HCT116 (cell line): ENCODE results near the gene KDELR1. TPM values are rescaled to one million over a fixed set of nuclear protein-coding genes. Genes with fewer than 3 reads are reported as not detected.

ENCODE experiments used
- ATAC-seq: fragments of 200-7000 bp; cut with Tn5 transposase; 2 replicates; pipeline ENCODE4 v1.9.1; 2020; ENCODE audit warnings: mild to moderate bottlenecking, moderate library complexity
- BruUV-seq: library from RNA; stranded (reverse); fragments of 400-500 nt; replicated peaks from 2 replicates; lab custom pipeline; 2021; lab: Mats Ljungman, UMichigan
- CTCF ChIA-PET: fragments of 300-600 bp; sonication (Branson Sonifier 250); formaldehyde crosslinking; loops from one replicate; lab custom pipeline; 2021; ENCODE audit warnings: antibody characterized with exemption; lab: Charles Lee
- POLR2A ChIA-PET: fragments of 300-600, 350-600 bp; sonication (Branson Sonifier 250); formaldehyde crosslinking; loops from one replicate; lab custom pipeline; 2021; ENCODE audit warnings: antibody characterized with exemption; lab: Charles Lee
- RAD21 ChIA-PET, 2 experiments: fragments of 300-600 bp; sonication (Branson Sonifier 250); formaldehyde crosslinking; loops; one replicate each; lab custom pipeline; 2023; ENCODE audit warnings: low total read pairs in 2 of 2; ENCODE audit not compliant: uncharacterized antibody in 2 of 2, unreplicated experiment in 2 of 2, low non-redundant PET in 1 of 2; lab: Charles Lee
- DNase-seq: peaks from one replicate; pipeline ENCODE4 v3.0.0-alpha.2; 2010; ENCODE audit warnings: low read depth, low spot score
- H2AFZ ChIP-seq: fragments of 200-600 bp; shearing (Covaris generic), sonication (generic); 2 replicates; pipeline ENCODE4 v1.6.1; 2017; ENCODE audit warnings: low read depth, mixed run types, mixed read lengths, antibody characterized with exemption, low read length; ENCODE audit not compliant: poor library complexity, severe bottlenecking
- H3K27ac ChIP-seq: 2 replicates; pipeline ENCODE4 v1.5.1; 2012; ENCODE audit warnings: low read depth, low read length
- H3K27me3 ChIP-seq: fragments of 200-600 bp; sonication (generic); 2 replicates; pipeline ENCODE4 v1.6.1; 2016; ENCODE audit warnings: mixed run types, low read length, mixed read lengths; ENCODE audit not compliant: insufficient read depth
- H3K36me3 ChIP-seq, 2 experiments: fragments of 200-500 bp in 1 of 2; fragments of 200-600 bp in 1 of 2; sonication (Bioruptor generic) in 1 of 2; sonication (generic) in 1 of 2; 2 replicates each; pipeline versions ENCODE4 v1.5.1 to v1.6.1; 2014 to 2016; ENCODE audit warnings: low read length in 2 of 2, inconsistent platforms in 1 of 2, mixed read lengths in 1 of 2, mixed run types in 1 of 2; ENCODE audit not compliant: insufficient read depth in 2 of 2, control insufficient read depth in 1 of 2
- H3K4me1 ChIP-seq, 2 experiments: fragments of 200-600 bp in 1 of 2; sonication (generic) in 1 of 2; 2 replicates each; pipeline versions ENCODE4 v1.5.1 to v1.6.1; 2012 to 2017; ENCODE audit warnings: low read length in 2 of 2, inconsistent platforms in 1 of 2, mild to moderate bottlenecking in 1 of 2, mixed read lengths in 1 of 2, mixed run types in 1 of 2, moderate library complexity in 1 of 2; ENCODE audit not compliant: insufficient read depth in 2 of 2, control insufficient read depth in 1 of 2
- H3K4me2 ChIP-seq: fragments of 200-600 bp; sonication (generic); 2 replicates; pipeline ENCODE4 v1.6.1; 2017; ENCODE audit warnings: mixed run types, low read length, mixed read lengths
- H3K4me3 ChIP-seq, 2 experiments: fragments of 200-600 bp in 1 of 2; sonication (generic) in 1 of 2; replicated peaks in 1 of 2; 2 replicates each; pipeline ENCODE4 v1.5.1; 2011 to 2016; ENCODE audit warnings: low read length in 2 of 2, control low read depth in 1 of 2, low read depth in 1 of 2, mild to moderate bottlenecking in 1 of 2, mixed read lengths in 1 of 2, mixed run types in 1 of 2
- H3K79me2 ChIP-seq: fragments of 200-600 bp; sonication (generic); 2 replicates; pipeline ENCODE4 v1.6.1; 2017; ENCODE audit warnings: mild to moderate bottlenecking, mixed run types, low read length, moderate library complexity, mixed read lengths; ENCODE audit not compliant: insufficient read depth
- H3K9ac ChIP-seq: fragments of 200-600 bp; sonication (generic); 2 replicates; pipeline ENCODE4 v1.6.1; 2016; ENCODE audit warnings: low read length, mixed read lengths
- H3K9me2 ChIP-seq: fragments of 200-600 bp; sonication (generic), shearing (Covaris generic); 2 replicates; pipeline ENCODE4 v1.6.1; 2017; ENCODE audit warnings: mixed run types, mild to moderate bottlenecking, moderate library complexity; ENCODE audit not compliant: insufficient read depth
- H3K9me3 ChIP-seq, 2 experiments: fragments of 200-500 bp in 1 of 2; fragments of 200-600 bp in 1 of 2; sonication (Bioruptor generic) in 1 of 2; sonication (generic) in 1 of 2; 2 replicates each; pipeline ENCODE4 v1.6.1; 2014 to 2017; ENCODE audit warnings: low read length in 2 of 2, mixed read lengths in 2 of 2, inconsistent platforms in 1 of 2, low read depth in 1 of 2, mild to moderate bottlenecking in 1 of 2, mixed run types in 1 of 2, moderate library complexity in 1 of 2; ENCODE audit not compliant: control insufficient read depth in 1 of 2, insufficient read depth in 1 of 2
- H4K20me1 ChIP-seq: fragments of 200-600 bp; sonication (generic), shearing (Covaris generic); 2 replicates; pipeline ENCODE4 v1.6.1; 2017; ENCODE audit warnings: mixed run types, mild to moderate bottlenecking, moderate library complexity; ENCODE audit not compliant: insufficient read depth
- CBX3 ChIP-seq: IDR thresholded peaks from 2 replicates; pipeline ENCODE4 v1.6.1; 2012; ENCODE audit warnings: low read depth
- ELF1 ChIP-seq: IDR thresholded peaks from 2 replicates; pipeline ENCODE4 v1.6.1; 2012; ENCODE audit warnings: low read depth, borderline replicate concordance
- EZH2 ChIP-seq: fragments of 200-600 bp; sonication (generic); IDR thresholded peaks from 2 replicates; pipeline ENCODE4 v1.6.1; 2017; ENCODE audit warnings: antibody characterized with exemption, mixed run types
- EZH2phosphoT487 ChIP-seq: fragments of 200-600 bp; IDR thresholded peaks from 2 replicates; pipeline ENCODE4 v1.6.1; 2018; ENCODE audit warnings: antibody characterized with exemption, borderline replicate concordance
- FOSL1 ChIP-seq: IDR thresholded peaks from 2 replicates; pipeline ENCODE4 v1.6.1; 2012; ENCODE audit warnings: low read depth
- JUND ChIP-seq: IDR thresholded peaks from 2 replicates; pipeline ENCODE4 v1.6.1; 2012
- POLR2A ChIP-seq: IDR thresholded peaks from 2 replicates; pipeline ENCODE4 v1.7.0; 2011; ENCODE audit warnings: borderline replicate concordance; ENCODE audit not compliant: insufficient read depth, insufficient read length; ENCODE audit errors: extremely low read depth
- POLR2AphosphoS5 ChIP-seq: IDR thresholded peaks from 2 replicates; pipeline ENCODE4 v1.6.1; 2011; ENCODE audit warnings: mild to moderate bottlenecking, low read depth, low read length, moderate library complexity
- RAD21 ChIP-seq: IDR thresholded peaks from 2 replicates; pipeline ENCODE4 v1.6.1; 2012; ENCODE audit warnings: low read depth, mild to moderate bottlenecking
- SP1 ChIP-seq: IDR thresholded peaks from 2 replicates; pipeline ENCODE4 v1.6.1; 2012; ENCODE audit warnings: low read depth
- SRF ChIP-seq: IDR thresholded peaks from 2 replicates; pipeline ENCODE4 v1.6.1; 2012; ENCODE audit warnings: low read depth
- TCF7L2 ChIP-seq: IDR thresholded peaks from 2 replicates; pipeline ENCODE4 v1.7.0; 2011; ENCODE audit warnings: borderline replicate concordance, inconsistent platforms; ENCODE audit not compliant: insufficient read depth, insufficient read length; ENCODE audit errors: extremely low read depth
- ZNF274 ChIP-seq: fragments of 200-500 bp; sonication (Bioruptor generic); IDR thresholded peaks from 2 replicates; pipeline ENCODE4 v1.6.1; 2014; ENCODE audit warnings: mild to moderate bottlenecking, low read depth, low read length, inconsistent platforms
- intact Hi-C: fragments of 100-400 bp; cut with micrococcal nuclease; formaldehyde crosslinking; loops from 2 replicates; pipeline ENCODE4 v1.10.0; 2022
- total RNA-seq: library from RNA; stranded (reverse); gene quantifications from one replicate; pipeline ENCODE4 v1.2.1, GENCODE V29; 2021; ENCODE audit not compliant: unreplicated experiment
- TF ChIP-seq, protein P1 (sequence below): IDR thresholded peaks from 2 replicates; pipeline ENCODE4 v1.6.1; 2012; ENCODE audit warnings: low read depth
- TF ChIP-seq, protein P2 (sequence below): IDR thresholded peaks from 2 replicates; pipeline ENCODE4 v1.6.1; 2012
- TF ChIP-seq, protein P3 (sequence below), 3 experiments: fragments of 200-600 bp in 1 of 3; sonication (generic) in 1 of 3; IDR thresholded peaks in 2 of 3; conservative IDR thresholded peaks in 1 of 3; 2 replicates each; pipeline ENCODE4 v1.5.1; 2012 to 2017; ENCODE audit warnings: low read depth in 2 of 3, low read length in 2 of 3, antibody characterized with exemption in 1 of 3, borderline replicate concordance in 1 of 3, control low read depth in 1 of 3, mild to moderate bottlenecking in 1 of 3, mixed read lengths in 1 of 3, mixed run types in 1 of 3, moderate library complexity in 1 of 3; ENCODE audit not compliant: insufficient read depth in 1 of 3

KDELR1 gene
- total RNA-seq, 1 experiment from 2014 or later: 212 TPM

DNA sequence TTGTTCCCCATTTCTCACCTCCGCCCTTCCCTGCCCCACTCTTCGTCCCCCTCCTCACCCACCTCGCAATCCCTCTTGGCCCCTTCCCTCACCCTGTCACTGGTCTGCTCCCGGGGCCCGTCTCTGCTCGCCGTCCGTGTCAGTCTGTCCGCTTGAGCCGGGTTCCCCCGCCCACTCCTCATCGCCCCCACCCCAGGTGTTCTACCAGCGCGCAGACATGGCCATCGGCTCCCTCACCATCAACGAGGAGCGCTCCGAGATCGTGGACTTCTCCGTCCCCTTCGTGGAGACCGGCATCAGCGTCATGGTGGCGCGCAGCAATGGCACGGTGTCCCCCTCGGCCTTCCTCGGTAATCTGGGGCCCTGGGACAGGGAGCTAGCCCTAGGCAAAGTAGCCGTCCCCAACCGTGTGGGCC, 24.5 kb upstream of the KDELR1 start:
- intact Hi-C loops: loop anchor here (2.0 kb wide), 1 partner anchor 15 kb away; no protein-coding TSS in a partner anchor
- H3K4me1 ChIP-seq: peaks cover 10 to 30% of the 10 kb centered on the region in 2 experiments
- no peak overlapping the region for H2AFZ ChIP-seq
- ATAC-seq: no peak
- RAD21 ChIA-PET: no interaction called here
- no peak for TF ChIP-seq FOSL1
- TF ChIP-seq ELF1: no peak
- TF ChIP-seq EZH2: no peak
- DNase-seq: no peak
- no peaks in the 10 kb centered on the region for H4K20me1 ChIP-seq
- H3K9me3 ChIP-seq: no peaks in the 10 kb centered on the region
- POLR2A ChIA-PET: no interaction called here
- no peaks in the 10 kb centered on the region for H3K9me2 ChIP-seq
- peaks cover 12 to 18% of the 10 kb centered on the region in 2 experiments for H3K36me3 ChIP-seq
- CTCF ChIA-PET: no interaction called here
- H3K4me2 ChIP-seq: no peak overlapping the region
- no peaks in the 10 kb centered on the region for H3K27me3 ChIP-seq
- H3K4me3 ChIP-seq: no peak overlapping the region
- BruUV-seq: no TSS peak
- H3K9ac ChIP-seq: no peak overlapping the region
- peaks cover 5% of the 10 kb centered on the region for H3K79me2 ChIP-seq
- no peak overlapping the region for H3K27ac ChIP-seq

DNA sequence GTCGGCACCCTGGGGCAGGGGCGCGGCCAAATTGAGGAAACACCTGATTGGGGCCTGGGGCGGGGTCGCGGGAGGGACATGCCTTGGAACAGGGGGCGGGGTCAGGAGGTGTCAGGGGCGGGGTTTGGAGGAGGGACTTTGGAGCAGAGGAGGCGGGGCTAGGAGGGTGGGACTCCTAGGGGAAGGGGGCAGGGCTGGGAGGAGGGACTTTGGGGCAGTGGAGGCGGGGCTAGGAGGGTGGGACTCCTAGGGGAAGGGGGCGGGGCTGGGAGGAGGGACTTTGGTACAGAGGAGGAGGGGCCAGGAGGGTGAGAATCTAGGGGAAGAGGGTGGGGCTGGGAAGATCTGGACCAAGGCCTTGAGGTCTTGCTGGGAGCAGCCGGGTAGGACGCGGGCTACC, 24.0 kb upstream of the KDELR1 start:
- Histone ChIP-seq H4K20me1 (no peaks in the 10 kb centered on the region), H3K4me2 (no peak overlapping the region), H3K27me3 (no peaks in the 10 kb centered on the region), H3K4me1 (peaks cover 10 to 30% of the 10 kb centered on the region in 2 experiments), H3K9me2 (no peaks in the 10 kb centered on the region), H3K4me3 (no peak overlapping the region), H2AFZ (no peak overlapping the region), H3K9ac (no peak overlapping the region), H3K79me2 (peaks cover 5% of the 10 kb centered on the region), H3K9me3 (no peaks in the 10 kb centered on the region), H3K27ac (no peak overlapping the region), H3K36me3 (peaks cover 10 to 15% of the 10 kb centered on the region in 2 experiments)
- POLR2A ChIA-PET: no interaction called here
- peak; percentile 85 for ATAC-seq
- CTCF ChIA-PET: no interaction called here
- no TSS peak for BruUV-seq
- DNase-seq: peak; percentile 84
- intact Hi-C loops: loop anchor here (2.0 kb wide), 1 partner anchor 15 kb away; no protein-coding TSS in a partner anchor
- RAD21 ChIA-PET: no interaction called here
- TF ChIP-seq POLR2A: no peak
- no peak for TF ChIP-seq CBX3
- TF ChIP-seq ZNF274: no peak
- TF ChIP-seq RAD21: no peak
- no peak for TF ChIP-seq SP1
- no peak for TF ChIP-seq POLR2AphosphoS5
- TF ChIP-seq TCF7L2: no peak
- TF ChIP-seq FOSL1: no peak
- TF ChIP-seq SRF: no peak
- TF ChIP-seq, protein P1, sequence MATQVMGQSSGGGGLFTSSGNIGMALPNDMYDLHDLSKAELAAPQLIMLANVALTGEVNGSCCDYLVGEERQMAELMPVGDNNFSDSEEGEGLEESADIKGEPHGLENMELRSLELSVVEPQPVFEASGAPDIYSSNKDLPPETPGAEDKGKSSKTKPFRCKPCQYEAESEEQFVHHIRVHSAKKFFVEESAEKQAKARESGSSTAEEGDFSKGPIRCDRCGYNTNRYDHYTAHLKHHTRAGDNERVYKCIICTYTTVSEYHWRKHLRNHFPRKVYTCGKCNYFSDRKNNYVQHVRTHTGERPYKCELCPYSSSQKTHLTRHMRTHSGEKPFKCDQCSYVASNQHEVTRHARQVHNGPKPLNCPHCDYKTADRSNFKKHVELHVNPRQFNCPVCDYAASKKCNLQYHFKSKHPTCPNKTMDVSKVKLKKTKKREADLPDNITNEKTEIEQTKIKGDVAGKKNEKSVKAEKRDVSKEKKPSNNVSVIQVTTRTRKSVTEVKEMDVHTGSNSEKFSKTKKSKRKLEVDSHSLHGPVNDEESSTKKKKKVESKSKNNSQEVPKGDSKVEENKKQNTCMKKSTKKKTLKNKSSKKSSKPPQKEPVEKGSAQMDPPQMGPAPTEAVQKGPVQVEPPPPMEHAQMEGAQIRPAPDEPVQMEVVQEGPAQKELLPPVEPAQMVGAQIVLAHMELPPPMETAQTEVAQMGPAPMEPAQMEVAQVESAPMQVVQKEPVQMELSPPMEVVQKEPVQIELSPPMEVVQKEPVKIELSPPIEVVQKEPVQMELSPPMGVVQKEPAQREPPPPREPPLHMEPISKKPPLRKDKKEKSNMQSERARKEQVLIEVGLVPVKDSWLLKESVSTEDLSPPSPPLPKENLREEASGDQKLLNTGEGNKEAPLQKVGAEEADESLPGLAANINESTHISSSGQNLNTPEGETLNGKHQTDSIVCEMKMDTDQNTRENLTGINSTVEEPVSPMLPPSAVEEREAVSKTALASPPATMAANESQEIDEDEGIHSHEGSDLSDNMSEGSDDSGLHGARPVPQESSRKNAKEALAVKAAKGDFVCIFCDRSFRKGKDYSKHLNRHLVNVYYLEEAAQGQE: no peak
- TF ChIP-seq, protein P2, sequence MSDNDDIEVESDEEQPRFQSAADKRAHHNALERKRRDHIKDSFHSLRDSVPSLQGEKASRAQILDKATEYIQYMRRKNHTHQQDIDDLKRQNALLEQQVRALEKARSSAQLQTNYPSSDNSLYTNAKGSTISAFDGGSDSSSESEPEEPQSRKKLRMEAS: no peak
- no peak for TF ChIP-seq EZH2phosphoT487
- no peak for TF ChIP-seq EZH2
- TF ChIP-seq JUND: no peak
- TF ChIP-seq, protein P3, sequence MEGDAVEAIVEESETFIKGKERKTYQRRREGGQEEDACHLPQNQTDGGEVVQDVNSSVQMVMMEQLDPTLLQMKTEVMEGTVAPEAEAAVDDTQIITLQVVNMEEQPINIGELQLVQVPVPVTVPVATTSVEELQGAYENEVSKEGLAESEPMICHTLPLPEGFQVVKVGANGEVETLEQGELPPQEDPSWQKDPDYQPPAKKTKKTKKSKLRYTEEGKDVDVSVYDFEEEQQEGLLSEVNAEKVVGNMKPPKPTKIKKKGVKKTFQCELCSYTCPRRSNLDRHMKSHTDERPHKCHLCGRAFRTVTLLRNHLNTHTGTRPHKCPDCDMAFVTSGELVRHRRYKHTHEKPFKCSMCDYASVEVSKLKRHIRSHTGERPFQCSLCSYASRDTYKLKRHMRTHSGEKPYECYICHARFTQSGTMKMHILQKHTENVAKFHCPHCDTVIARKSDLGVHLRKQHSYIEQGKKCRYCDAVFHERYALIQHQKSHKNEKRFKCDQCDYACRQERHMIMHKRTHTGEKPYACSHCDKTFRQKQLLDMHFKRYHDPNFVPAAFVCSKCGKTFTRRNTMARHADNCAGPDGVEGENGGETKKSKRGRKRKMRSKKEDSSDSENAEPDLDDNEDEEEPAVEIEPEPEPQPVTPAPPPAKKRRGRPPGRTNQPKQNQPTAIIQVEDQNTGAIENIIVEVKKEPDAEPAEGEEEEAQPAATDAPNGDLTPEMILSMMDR (IDR thresholded peaks at IDR 0.05 in 2 of 3, conservative IDR thresholded peaks at IDR 0.05 in 1 of 3; ENCODE audit: borderline replicate concordance in 1 of 3, insufficient read depth in 1 of 3, low read depth in 2 of 3, low read length in 2 of 3): no peak
